ENCODE data around the gene DYNLT2. TPM values are rescaled to one million over a fixed set of nuclear protein-coding genes. Genes with fewer than 3 reads are reported as not detected.

Gene DYNLT2
- total and polyA plus RNA-seq, 2 of the 13 experiments (the other 11 are each of a cell fraction or from before 2014, with no cell fraction given) = 2.1 to 4.3 TPM

DNA sequence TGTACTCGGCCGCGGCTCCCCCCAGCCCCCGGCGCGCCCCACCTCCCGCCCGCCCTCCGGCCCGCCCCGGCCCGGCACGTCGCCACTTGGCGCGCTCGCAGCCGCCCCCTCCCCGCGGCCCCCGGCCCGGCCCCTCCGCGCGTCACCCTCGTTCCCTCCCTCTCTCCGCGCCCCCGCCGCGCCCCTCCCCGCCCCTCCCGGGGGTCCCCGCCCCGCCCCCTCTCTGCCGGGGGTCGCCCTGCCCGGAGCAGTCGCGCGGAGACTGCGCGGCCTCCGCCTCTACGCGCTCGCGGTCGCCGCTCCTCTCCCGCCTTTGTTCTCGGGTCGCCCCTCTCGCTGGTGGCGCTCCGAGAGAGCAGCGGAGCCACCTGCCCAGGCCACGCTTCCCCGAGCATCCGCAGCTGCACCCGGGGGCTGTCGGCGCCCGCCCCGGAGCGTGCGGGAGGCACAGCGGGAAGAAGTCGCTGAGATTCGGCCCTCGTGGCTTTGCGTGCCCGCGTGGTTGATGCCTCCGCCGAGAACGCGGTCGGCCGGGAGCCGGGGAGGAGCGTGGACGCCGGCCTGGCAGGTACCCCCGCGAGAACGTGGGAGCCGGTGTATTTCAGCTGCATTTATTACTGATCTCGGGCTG, 26.8 kb downstream of the DYNLT2 start, which contains the start of gene PHF10 (continued):
- no peak for TF ChIP-seq DBP (CRISPR knock-in tag; IDR thresholded peaks at IDR 0.05; ENCODE audit: not compliant biosample characterization)
- no peak for TF ChIP-seq FOXK2 (IDR thresholded peaks at IDR 0.05)
- no peak for TF ChIP-seq ZNF17 (CRISPR knock-in tag; IDR thresholded peaks at IDR 0.05)
- TF ChIP-seq NKX3-1 (CRISPR knock-in tag; IDR thresholded peaks at IDR 0.05) = peak; percentile 68; the same call in 1 of the 2 replicates
- TF ChIP-seq RARA (CRISPR knock-in tag; IDR thresholded peaks at IDR 0.05) = no peak
- peak; percentile 94; the same call in 1 of the 2 replicates for TF ChIP-seq ZNF790 (CRISPR knock-in tag; IDR thresholded peaks at IDR 0.05; ENCODE audit: borderline replicate concordance)
- no peak for TF ChIP-seq GATAD1 (CRISPR knock-in tag; IDR thresholded peaks at IDR 0.05)
- peak; percentile 60 for TF ChIP-seq TSC22D2 (CRISPR knock-in tag; IDR thresholded peaks at IDR 0.05; ENCODE audit: borderline replicate concordance)
- TF ChIP-seq FOXK1 (CRISPR knock-in tag; IDR thresholded peaks at IDR 0.05; ENCODE audit: borderline replicate concordance, low read depth) = no peak
- TF ChIP-seq BRF2 (CRISPR knock-in tag; IDR thresholded peaks at IDR 0.05) = peak; percentile 79; the same call in 1 of the 2 replicates
- no peak for TF ChIP-seq IRF2 (CRISPR knock-in tag; IDR thresholded peaks at IDR 0.05)
- TF ChIP-seq ZNF136 (CRISPR knock-in tag; IDR thresholded peaks at IDR 0.05; ENCODE audit: low read depth) = no peak
- peak; percentile 45; the same call in 1 of the 2 replicates for TF ChIP-seq SMAD3 (CRISPR knock-in tag; IDR thresholded peaks at IDR 0.05)
- TF ChIP-seq, protein P1, sequence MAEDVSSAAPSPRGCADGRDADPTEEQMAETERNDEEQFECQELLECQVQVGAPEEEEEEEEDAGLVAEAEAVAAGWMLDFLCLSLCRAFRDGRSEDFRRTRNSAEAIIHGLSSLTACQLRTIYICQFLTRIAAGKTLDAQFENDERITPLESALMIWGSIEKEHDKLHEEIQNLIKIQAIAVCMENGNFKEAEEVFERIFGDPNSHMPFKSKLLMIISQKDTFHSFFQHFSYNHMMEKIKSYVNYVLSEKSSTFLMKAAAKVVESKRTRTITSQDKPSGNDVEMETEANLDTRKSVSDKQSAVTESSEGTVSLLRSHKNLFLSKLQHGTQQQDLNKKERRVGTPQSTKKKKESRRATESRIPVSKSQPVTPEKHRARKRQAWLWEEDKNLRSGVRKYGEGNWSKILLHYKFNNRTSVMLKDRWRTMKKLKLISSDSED (CRISPR knock-in tag; IDR thresholded peaks at IDR 0.05) = peak; percentile 95
- no peak for TF ChIP-seq GMEB2 (CRISPR knock-in tag; IDR thresholded peaks at IDR 0.05; ENCODE audit: low read depth)
- TF ChIP-seq ZKSCAN8 (CRISPR knock-in tag; IDR thresholded peaks at IDR 0.05; ENCODE audit: borderline replicate concordance) = no peak
- TF ChIP-seq TARDBP (CRISPR knock-in tag; IDR thresholded peaks at IDR 0.05) = 0 out of 2 replicates have a peak, but pooled peaks have one; percentile 68
- no peak for TF ChIP-seq ZNF431 (CRISPR knock-in tag; IDR thresholded peaks at IDR 0.05; ENCODE audit: borderline replicate concordance, low read depth)
- TF ChIP-seq THYN1 (CRISPR knock-in tag; IDR thresholded peaks at IDR 0.05; ENCODE audit: borderline replicate concordance, low read depth) = no peak
- no peak for TF ChIP-seq ZNF382 (CRISPR knock-in tag; IDR thresholded peaks at IDR 0.05; ENCODE audit: borderline replicate concordance)
- TF ChIP-seq, protein P2, sequence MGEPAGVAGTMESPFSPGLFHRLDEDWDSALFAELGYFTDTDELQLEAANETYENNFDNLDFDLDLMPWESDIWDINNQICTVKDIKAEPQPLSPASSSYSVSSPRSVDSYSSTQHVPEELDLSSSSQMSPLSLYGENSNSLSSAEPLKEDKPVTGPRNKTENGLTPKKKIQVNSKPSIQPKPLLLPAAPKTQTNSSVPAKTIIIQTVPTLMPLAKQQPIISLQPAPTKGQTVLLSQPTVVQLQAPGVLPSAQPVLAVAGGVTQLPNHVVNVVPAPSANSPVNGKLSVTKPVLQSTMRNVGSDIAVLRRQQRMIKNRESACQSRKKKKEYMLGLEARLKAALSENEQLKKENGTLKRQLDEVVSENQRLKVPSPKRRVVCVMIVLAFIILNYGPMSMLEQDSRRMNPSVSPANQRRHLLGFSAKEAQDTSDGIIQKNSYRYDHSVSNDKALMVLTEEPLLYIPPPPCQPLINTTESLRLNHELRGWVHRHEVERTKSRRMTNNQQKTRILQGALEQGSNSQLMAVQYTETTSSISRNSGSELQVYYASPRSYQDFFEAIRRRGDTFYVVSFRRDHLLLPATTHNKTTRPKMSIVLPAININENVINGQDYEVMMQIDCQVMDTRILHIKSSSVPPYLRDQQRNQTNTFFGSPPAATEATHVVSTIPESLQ (CRISPR knock-in tag; conservative IDR thresholded peaks at IDR 0.05) = 0 out of 2 replicates have a peak, but pooled peaks have one; percentile 87
- TF ChIP-seq ZNF329 (CRISPR knock-in tag; IDR thresholded peaks at IDR 0.05; ENCODE audit: low read depth) = peak; percentile 11; the same call in 1 of the 2 replicates
- peak; percentile 90 for TF ChIP-seq RBM39 (IDR thresholded peaks at IDR 0.05; ENCODE audit: low read depth, low read length, poor library complexity, severe bottlenecking)
- TF ChIP-seq ZNF207 (IDR thresholded peaks at IDR 0.05; ENCODE audit: borderline replicate concordance) = no peak

All from HepG2 (cell line).